OCI-LY1 (cell line): ENCODE data around the gene CD47.

Experiments
- H2AFZ ChIP-seq: fragments of 200-600 bp; sonication (generic), shearing (Covaris generic); 2 replicates; pipeline ENCODE4 v1.6.0; 2014; ENCODE audit warnings: antibody characterized with exemption, mild to moderate bottlenecking, low read length
- H3F3A ChIP-seq: fragments of 200-600 bp; sonication (generic), shearing (Covaris generic); 2 replicates; pipeline ENCODE4 v1.6.0; 2014; ENCODE audit warnings: mild to moderate bottlenecking, antibody characterized with exemption, low read length, moderate library complexity; ENCODE audit not compliant: insufficient read depth
- H3K27ac ChIP-seq: fragments of 200-600 bp; sonication (generic); 2 replicates; pipeline ENCODE4 v1.5.1; 2014; ENCODE audit warnings: low read length, mixed run types, mild to moderate bottlenecking, low read depth; ENCODE audit not compliant: poor library complexity, severe bottlenecking
- H3K27me3 ChIP-seq: fragments of 200-600 bp; sonication (generic); 2 replicates; pipeline ENCODE4 v1.6.0; 2014; ENCODE audit warnings: antibody characterized with exemption, mild to moderate bottlenecking, low read length, moderate library complexity; ENCODE audit not compliant: insufficient read depth
- H3K36me3 ChIP-seq: fragments of 200-600 bp; sonication (generic); 2 replicates; pipeline ENCODE4 v1.6.1; 2014; ENCODE audit warnings: mild to moderate bottlenecking, antibody characterized with exemption, low read length, moderate library complexity, mixed read lengths; ENCODE audit not compliant: insufficient read depth
- H3K4me1 ChIP-seq: fragments of 200-600 bp; sonication (generic); 2 replicates; pipeline ENCODE4 v1.5.1; 2014; ENCODE audit warnings: mild to moderate bottlenecking, low read length, moderate library complexity; ENCODE audit not compliant: insufficient read depth, severe bottlenecking
- H3K4me2 ChIP-seq: fragments of 200-600 bp; sonication (generic), shearing (Covaris generic); 2 replicates; pipeline ENCODE4 v1.6.1; 2014; ENCODE audit warnings: low read length
- H3K4me3 ChIP-seq: fragments of 200-600 bp; sonication (generic); 2 replicates; pipeline ENCODE4 v1.5.1; 2014; ENCODE audit warnings: low read length, low read depth, mild to moderate bottlenecking, mixed read lengths; ENCODE audit not compliant: poor library complexity, severe bottlenecking
- H3K79me2 ChIP-seq: fragments of 200-600 bp; shearing (Covaris generic); 2 replicates; pipeline ENCODE4 v1.6.1; 2016; ENCODE audit warnings: mixed run types, low read length, mixed read lengths; ENCODE audit not compliant: insufficient read depth
- H3K9ac ChIP-seq: fragments of 200-600 bp; sonication (generic), shearing (Covaris generic); 2 replicates; pipeline ENCODE4 v1.6.1; 2014; ENCODE audit warnings: mild to moderate bottlenecking, low read length, mixed read lengths
- H3K9me2 ChIP-seq: fragments of 200-600 bp; sonication (generic), shearing (Covaris generic); 2 replicates; pipeline ENCODE4 v1.6.1; 2014; ENCODE audit warnings: low read depth, mild to moderate bottlenecking, low read length, mixed read lengths
- H3K9me3 ChIP-seq: fragments of 200-600 bp; shearing (Covaris generic); 2 replicates; pipeline ENCODE4 v1.6.1; 2014; ENCODE audit warnings: low read length, mixed read lengths
- H4K20me1 ChIP-seq: fragments of 200-600 bp; sonication (generic), shearing (Covaris generic); 2 replicates; pipeline ENCODE4 v1.6.0; 2016; ENCODE audit warnings: mild to moderate bottlenecking, low read length; ENCODE audit not compliant: insufficient read depth
- EZH2 ChIP-seq: fragments of 200-600 bp; sonication (generic), shearing (Covaris generic); IDR thresholded peaks from 2 replicates; pipeline ENCODE4 v1.8.0; 2017; ENCODE audit warnings: borderline replicate concordance, mixed run types, mild to moderate bottlenecking, antibody characterized with exemption, low read length, moderate library complexity, mixed read lengths
- TF ChIP-seq, protein P1 (sequence below): fragments of 200-600 bp; sonication (generic), shearing (Covaris generic); IDR thresholded peaks from 2 replicates; pipeline ENCODE4 v1.5.1; 2017; ENCODE audit warnings: mild to moderate bottlenecking, antibody characterized with exemption, low read length, moderate library complexity, mixed read lengths

The CD47 gene

DNA sequence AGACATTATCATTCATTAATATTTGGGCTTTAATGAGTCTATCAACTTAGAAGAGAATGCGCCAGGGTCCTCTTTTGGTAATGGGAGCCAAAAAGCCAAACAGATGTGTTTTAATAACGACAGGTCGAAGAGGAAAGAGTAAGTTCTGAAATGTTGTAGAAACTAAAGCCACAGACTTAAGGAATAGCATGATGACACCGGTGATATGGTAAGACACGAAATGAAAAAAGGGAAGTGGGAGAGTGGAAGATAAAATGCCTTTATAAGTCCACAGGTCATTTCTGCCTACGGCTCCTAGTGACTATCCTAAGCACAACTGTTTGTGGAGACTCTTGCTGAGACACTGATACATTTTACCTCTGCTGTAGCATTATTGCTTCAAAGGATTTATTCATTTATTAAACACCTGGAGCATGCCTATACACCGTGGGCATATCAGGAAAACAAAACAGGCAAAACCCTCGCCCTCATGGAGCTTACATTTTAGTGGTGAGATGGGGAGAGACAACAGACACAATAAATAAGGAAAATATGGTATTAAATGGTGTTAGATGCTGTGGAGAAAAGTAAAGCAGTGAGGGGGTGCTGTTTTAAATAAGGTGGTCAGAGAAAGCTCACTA lies 11.7 kb upstream of the CD47 start:
- Histone ChIP-seq H4K20me1 (no peaks in the 10 kb centered on the region), H3K4me2 (no peak overlapping the region), H3K9me2 (no peaks in the 10 kb centered on the region), H3F3A (no peaks in the 10 kb centered on the region), H3K9ac (no peak overlapping the region), H3K27ac (no peak overlapping the region), H3K27me3 (no peaks in the 10 kb centered on the region), H2AFZ (no peak overlapping the region), H3K36me3 (no peaks in the 10 kb centered on the region; the same call in 1 of the 2 replicates), H3K4me3 (no peak overlapping the region), H3K79me2 (no peaks in the 10 kb centered on the region), H3K9me3 (no peaks in the 10 kb centered on the region), H3K4me1 (peaks cover 21% of the 10 kb centered on the region)
- TF ChIP-seq, protein P1, sequence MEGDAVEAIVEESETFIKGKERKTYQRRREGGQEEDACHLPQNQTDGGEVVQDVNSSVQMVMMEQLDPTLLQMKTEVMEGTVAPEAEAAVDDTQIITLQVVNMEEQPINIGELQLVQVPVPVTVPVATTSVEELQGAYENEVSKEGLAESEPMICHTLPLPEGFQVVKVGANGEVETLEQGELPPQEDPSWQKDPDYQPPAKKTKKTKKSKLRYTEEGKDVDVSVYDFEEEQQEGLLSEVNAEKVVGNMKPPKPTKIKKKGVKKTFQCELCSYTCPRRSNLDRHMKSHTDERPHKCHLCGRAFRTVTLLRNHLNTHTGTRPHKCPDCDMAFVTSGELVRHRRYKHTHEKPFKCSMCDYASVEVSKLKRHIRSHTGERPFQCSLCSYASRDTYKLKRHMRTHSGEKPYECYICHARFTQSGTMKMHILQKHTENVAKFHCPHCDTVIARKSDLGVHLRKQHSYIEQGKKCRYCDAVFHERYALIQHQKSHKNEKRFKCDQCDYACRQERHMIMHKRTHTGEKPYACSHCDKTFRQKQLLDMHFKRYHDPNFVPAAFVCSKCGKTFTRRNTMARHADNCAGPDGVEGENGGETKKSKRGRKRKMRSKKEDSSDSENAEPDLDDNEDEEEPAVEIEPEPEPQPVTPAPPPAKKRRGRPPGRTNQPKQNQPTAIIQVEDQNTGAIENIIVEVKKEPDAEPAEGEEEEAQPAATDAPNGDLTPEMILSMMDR: no peak
- no peak for TF ChIP-seq EZH2

DNA sequence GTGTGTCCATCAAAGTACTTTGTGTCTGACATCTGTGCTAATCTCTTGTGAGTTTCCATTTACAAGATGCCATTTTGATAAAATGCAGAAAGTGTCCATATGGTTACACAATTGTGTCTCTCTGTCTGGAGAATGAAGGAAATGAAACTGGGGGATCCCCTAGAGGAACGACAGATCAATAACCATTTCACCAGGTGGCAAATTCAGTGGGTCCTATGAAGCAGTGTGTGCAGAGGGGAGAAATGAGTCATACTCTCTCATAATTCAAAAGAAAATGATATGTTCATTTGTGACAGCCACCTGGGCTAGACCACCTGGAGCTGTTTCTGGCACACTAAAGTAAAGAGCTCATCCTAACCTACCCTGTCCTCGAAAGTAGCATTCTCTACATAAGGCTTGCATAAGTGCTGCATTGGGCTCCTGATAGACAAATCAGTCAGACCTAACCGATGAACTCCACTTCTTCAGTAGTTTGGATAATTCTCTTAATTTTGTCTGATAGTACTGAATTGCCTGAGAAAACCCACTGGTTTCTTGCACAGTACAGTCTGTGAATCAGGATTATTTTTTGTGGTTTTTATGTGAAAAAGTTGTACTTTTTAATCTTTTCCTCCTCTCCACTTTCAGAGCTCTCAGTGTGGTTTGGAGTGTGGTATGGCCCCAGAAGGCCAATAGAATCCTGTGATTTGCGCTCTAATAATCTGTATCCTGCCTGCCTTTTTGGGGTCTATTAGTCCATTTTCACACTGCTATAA lies 10.3 kb upstream of the CD47 start:
- H3K9ac ChIP-seq: no peak overlapping the region
- H3K27ac ChIP-seq: peak overlapping the region; percentile 30
- H3K27me3 ChIP-seq: no peaks in the 10 kb centered on the region
- H3K4me3 ChIP-seq: no peak overlapping the region
- H3K79me2 ChIP-seq: no peaks in the 10 kb centered on the region
- H4K20me1 ChIP-seq: no peaks in the 10 kb centered on the region
- H3K36me3 ChIP-seq: no peaks in the 10 kb centered on the region; the same call in 1 of the 2 replicates
- no peaks in the 10 kb centered on the region for H3K9me3 ChIP-seq
- H3K4me1 ChIP-seq: peaks cover 21% of the 10 kb centered on the region
- no peaks in the 10 kb centered on the region for H3F3A ChIP-seq
- H3K9me2 ChIP-seq: no peaks in the 10 kb centered on the region
- H2AFZ ChIP-seq: no peak overlapping the region
- no peak overlapping the region; the same call in 1 of the 2 replicates for H3K4me2 ChIP-seq
- TF ChIP-seq, protein P1: no peak
- TF ChIP-seq EZH2: no peak

DNA sequence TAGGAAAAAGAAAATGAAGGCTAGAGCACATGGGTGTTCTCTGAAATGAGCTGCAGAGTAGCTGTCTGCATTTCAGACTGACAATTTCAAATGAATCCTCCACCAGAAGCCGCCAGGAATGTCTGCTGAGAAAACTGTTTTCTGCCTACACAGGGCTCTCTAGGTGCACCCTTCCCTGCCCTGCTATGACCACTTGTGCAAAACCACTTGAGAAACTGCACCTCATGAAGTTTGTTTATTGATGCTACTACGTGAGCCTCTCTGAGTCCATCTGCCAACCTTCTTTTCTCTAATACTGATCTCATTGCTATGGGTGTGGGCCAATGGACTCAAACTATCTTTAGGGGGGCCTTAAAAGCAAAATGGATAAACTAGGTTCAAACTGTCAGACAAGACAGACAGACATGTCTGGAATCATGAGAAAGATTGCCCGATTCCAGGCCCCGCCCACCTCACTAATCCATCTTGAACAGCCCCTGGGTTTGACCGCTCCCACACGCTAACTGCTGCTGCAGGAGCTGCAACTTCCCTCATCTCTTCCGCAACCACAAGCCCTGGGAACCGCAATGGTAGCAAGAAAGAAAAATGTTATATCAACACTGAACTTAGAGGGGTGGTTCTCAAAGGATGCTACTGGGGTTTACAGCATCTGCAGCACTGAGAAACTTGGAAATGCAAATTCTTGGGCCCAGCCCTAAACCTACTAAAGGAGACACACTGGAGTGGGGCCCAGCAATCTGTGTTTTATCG lies 9.0 kb upstream of the CD47 start:
- Histone ChIP-seq H3K36me3 (no peaks in the 10 kb centered on the region), H3K27ac (no peak overlapping the region), H3K9me3 (no peaks in the 10 kb centered on the region), H3K4me1 (peaks cover 21% of the 10 kb centered on the region), H3K4me2 (no peak overlapping the region), H4K20me1 (no peaks in the 10 kb centered on the region), H3K9me2 (no peaks in the 10 kb centered on the region), H3K79me2 (no peaks in the 10 kb centered on the region), H3K9ac (no peak overlapping the region), H3K27me3 (no peaks in the 10 kb centered on the region), H3K4me3 (no peak overlapping the region), H3F3A (no peaks in the 10 kb centered on the region), H2AFZ (no peak overlapping the region)
- TF ChIP-seq, protein P1: no peak
- no peak for TF ChIP-seq EZH2
